ENCODE data around the gene ISL2. TPM values are rescaled to one million over a fixed set of nuclear protein-coding genes. Genes with fewer than 3 reads are reported as not detected.

ISL2 gene
- total and polyA plus RNA-seq, 2 of the 4 experiments (the other 2 are of a cell fraction) = 1.3 to 3.6 TPM

DNA sequence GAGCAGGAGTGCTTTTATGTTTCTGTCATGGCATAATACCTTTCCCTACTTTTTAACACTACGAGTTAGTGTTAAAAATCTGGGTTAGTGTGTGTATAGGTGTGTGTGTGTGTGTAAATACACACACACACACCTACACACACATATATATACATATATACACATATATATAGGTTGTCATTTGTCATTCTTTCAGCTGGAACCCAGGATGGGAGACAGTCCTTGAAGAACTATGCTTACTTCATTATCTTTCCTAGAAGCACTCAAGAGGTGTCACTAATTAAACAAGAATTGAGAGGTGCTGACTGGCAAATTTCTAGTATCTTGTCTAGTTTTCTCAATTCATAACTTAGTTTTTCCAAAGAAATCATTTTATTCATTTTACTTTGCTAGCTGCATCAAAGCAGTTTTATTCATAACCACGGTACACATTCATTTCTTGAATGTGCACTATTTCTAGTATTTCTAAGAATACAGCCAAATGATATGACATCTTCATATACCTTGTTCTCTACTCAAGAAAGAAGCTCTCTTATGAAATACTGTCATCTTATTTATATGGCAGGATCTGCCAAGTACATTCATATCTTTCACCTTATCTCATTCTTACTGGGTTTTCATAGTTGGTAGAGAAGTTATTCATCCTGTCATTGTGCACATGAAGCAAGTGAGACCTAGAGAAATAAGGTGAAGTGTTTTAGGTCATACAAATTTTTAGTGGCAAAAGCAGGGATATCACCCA lies 46.6 kb downstream of the ISL2 start:
- Histone ChIP-seq H2BK120ac (ENCODE audit: low read depth, low read length) (no peak overlapping the region), H2AK9ac (replicated peaks; ENCODE audit: low read depth, low read length, poor library complexity) (no peak overlapping the region), H3K27ac (ENCODE audit: insufficient read depth, low read length) (no peak overlapping the region), H3K23ac (ENCODE audit: low read depth, low read length) (no peak overlapping the region), H4K20me1 (ENCODE audit: insufficient read depth, low read length) (no peaks in the 10 kb centered on the region), H3K4ac (ENCODE audit: low read depth, low read length) (no peak overlapping the region), H2BK20ac (ENCODE audit: low read depth, low read length) (no peak overlapping the region), H4K5ac (ENCODE audit: low read depth, low read length) (no peak overlapping the region), H3K4me3 (ENCODE audit: insufficient read depth, low read depth, low read length) (no peak overlapping the region), H3K4me1 (ENCODE audit: control insufficient read depth, insufficient read depth, low read length) (no peaks in the 10 kb centered on the region), H2AFZ (replicated peaks; ENCODE audit: low read length, poor library complexity) (no peak overlapping the region), H4K8ac (ENCODE audit: low read depth in 2 of 2, low read length in 2 of 2) (no peak overlapping the region), H3K36me3 (ENCODE audit: control insufficient read depth, insufficient read depth, low read length) (no peaks in the 10 kb centered on the region; the same call in 1 of the 2 replicates), H3K4me2 (ENCODE audit: low read depth, low read length) (no peak overlapping the region), H3K18ac (ENCODE audit: low read depth, low read length) (no peak overlapping the region), H3K9me3 (ENCODE audit: control insufficient read depth, insufficient read depth, low read length) (no peaks in the 10 kb centered on the region), H3K79me1 (ENCODE audit: low read depth in 1 of 2, low read length in 2 of 2) (no peaks in the 10 kb centered on the region), H3K56ac (ENCODE audit: extremely low read depth, insufficient read depth, low read length) (no peak overlapping the region), H4K91ac (ENCODE audit: insufficient read depth, low read depth, low read length) (no peak overlapping the region), H2AK5ac (ENCODE audit: low read depth, low read length) (no peak overlapping the region), H2BK5ac (ENCODE audit: low read depth, low read length, poor library complexity, severe bottlenecking) (no peak overlapping the region), H3K14ac (replicated peaks; ENCODE audit: low read depth, low read length) (no peak overlapping the region), H2BK15ac (ENCODE audit: low read depth, low read length) (no peak overlapping the region), H3K27me3 (ENCODE audit: control insufficient read depth, insufficient read depth, low read length) (no peaks in the 10 kb centered on the region), H3K9ac (ENCODE audit: low read depth, low read length) (no peak overlapping the region), H3K9me1 (ENCODE audit: insufficient read depth, low read length) (no peaks in the 10 kb centered on the region; the same call in 1 of the 2 replicates)
- intact Hi-C loops (cut with micrococcal nuclease) (no loop called here), in situ Hi-C loops (cut with MboI; ENCODE audit: low sequenced_read_pairs) (no loop called here), dilution Hi-C loops (cut with HindIII; ENCODE audit: low sequenced_read_pairs, unreplicated experiment) (no loop called here)
- BruUV-seq (replicated peaks) = no TSS peak
- ChIA-PET POLR2A (ENCODE audit: unreplicated experiment) (no interaction called here), CTCF (no interaction called here)
- no CpG with 5 or more reads among the region's 2 CpGs for WGBS, 2 experiments (ENCODE audit: extremely low coverage in 2 of 2, insufficient read length in 1 of 2)
- TF ChIP-seq, protein P1, sequence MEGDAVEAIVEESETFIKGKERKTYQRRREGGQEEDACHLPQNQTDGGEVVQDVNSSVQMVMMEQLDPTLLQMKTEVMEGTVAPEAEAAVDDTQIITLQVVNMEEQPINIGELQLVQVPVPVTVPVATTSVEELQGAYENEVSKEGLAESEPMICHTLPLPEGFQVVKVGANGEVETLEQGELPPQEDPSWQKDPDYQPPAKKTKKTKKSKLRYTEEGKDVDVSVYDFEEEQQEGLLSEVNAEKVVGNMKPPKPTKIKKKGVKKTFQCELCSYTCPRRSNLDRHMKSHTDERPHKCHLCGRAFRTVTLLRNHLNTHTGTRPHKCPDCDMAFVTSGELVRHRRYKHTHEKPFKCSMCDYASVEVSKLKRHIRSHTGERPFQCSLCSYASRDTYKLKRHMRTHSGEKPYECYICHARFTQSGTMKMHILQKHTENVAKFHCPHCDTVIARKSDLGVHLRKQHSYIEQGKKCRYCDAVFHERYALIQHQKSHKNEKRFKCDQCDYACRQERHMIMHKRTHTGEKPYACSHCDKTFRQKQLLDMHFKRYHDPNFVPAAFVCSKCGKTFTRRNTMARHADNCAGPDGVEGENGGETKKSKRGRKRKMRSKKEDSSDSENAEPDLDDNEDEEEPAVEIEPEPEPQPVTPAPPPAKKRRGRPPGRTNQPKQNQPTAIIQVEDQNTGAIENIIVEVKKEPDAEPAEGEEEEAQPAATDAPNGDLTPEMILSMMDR (conservative IDR thresholded peaks at IDR 0.05; ENCODE audit: low read depth, low read length) = no peak
- TF ChIP-seq, protein P2, sequence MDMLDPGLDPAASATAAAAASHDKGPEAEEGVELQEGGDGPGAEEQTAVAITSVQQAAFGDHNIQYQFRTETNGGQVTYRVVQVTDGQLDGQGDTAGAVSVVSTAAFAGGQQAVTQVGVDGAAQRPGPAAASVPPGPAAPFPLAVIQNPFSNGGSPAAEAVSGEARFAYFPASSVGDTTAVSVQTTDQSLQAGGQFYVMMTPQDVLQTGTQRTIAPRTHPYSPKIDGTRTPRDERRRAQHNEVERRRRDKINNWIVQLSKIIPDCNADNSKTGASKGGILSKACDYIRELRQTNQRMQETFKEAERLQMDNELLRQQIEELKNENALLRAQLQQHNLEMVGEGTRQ (IDR thresholded peaks at IDR 0.05; ENCODE audit: low read depth, low read length) = no peak
- TF ChIP-seq MAFK (IDR thresholded peaks at IDR 0.05; ENCODE audit: low read depth, low read length) (no peak), SMC3 (IDR thresholded peaks at IDR 0.05; ENCODE audit: low read depth, low read length) (no peak), MAZ (IDR thresholded peaks at IDR 0.05; ENCODE audit: borderline replicate concordance, low read depth, low read length) (no peak), FOS (IDR thresholded peaks at IDR 0.05; ENCODE audit: low read depth, low read length) (no peak), CEBPB (IDR thresholded peaks at IDR 0.05; ENCODE audit: low read depth, low read length) (no peak), NFE2L2 (IDR thresholded peaks at IDR 0.05; ENCODE audit: low read depth, low read length) (no peak), POLR2A (IDR thresholded peaks at IDR 0.05; ENCODE audit: low read depth, low read length) (no peak)
- TF ChIP-seq, protein P3, sequence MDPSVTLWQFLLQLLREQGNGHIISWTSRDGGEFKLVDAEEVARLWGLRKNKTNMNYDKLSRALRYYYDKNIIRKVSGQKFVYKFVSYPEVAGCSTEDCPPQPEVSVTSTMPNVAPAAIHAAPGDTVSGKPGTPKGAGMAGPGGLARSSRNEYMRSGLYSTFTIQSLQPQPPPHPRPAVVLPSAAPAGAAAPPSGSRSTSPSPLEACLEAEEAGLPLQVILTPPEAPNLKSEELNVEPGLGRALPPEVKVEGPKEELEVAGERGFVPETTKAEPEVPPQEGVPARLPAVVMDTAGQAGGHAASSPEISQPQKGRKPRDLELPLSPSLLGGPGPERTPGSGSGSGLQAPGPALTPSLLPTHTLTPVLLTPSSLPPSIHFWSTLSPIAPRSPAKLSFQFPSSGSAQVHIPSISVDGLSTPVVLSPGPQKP (IDR thresholded peaks at IDR 0.05; ENCODE audit: borderline replicate concordance, low read depth, low read length) = no peak
- ATAC-seq (ENCODE audit: low read depth) = no peak
- no peak for DNase-seq
